GM12873 (cell line): ENCODE measurements around the gene MRGPRG.

Experiments
- TF ChIP-seq, protein P1 (sequence below): IDR thresholded peaks from 2 replicates; pipeline ENCODE4 v1.5.1; 2012; ENCODE audit warnings: low read depth, mild to moderate bottlenecking, moderate library complexity, low read length, control low read depth; ENCODE audit not compliant: insufficient read depth; ENCODE audit errors: missing control alignments

Gene MRGPRG

DNA sequence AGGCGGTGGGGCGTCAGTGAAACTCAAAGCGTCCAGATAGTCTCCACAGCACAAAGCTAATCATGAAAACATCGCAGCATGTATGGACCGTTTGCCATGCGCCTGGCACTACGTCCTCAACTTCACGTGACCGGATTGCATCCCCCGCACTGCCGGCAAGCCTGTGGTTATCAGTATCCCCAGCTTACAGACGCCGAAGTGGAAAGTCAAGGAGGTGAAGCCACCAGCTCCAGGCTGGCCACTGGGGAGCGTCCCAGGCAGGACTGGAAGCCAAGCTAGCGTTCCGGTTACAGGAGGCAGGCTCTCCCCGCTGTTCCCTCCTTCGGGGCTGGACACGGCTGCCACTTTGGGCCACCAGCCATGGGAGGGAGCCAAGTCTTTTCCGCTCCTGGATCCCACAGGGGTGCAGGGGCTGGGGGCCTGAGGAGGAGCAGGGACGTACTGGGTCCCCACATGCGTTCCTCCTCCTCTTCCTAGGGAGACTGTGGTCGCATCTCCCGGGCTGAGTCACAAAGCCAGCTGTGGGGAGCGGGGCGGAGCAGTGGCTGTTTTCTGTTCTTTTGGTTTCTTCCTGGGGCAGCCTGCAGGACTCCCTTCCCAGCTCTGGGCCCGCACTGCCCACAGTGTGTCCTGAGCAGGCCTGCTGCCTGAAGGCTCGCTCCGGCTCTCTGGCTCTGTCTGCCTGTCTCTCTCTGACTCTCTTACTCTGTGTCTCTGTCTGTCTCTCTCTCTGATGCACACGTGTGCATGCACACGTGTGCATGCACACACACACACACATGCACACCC is 49.2 kb downstream of the MRGPRG start:
- TF ChIP-seq, protein P1, sequence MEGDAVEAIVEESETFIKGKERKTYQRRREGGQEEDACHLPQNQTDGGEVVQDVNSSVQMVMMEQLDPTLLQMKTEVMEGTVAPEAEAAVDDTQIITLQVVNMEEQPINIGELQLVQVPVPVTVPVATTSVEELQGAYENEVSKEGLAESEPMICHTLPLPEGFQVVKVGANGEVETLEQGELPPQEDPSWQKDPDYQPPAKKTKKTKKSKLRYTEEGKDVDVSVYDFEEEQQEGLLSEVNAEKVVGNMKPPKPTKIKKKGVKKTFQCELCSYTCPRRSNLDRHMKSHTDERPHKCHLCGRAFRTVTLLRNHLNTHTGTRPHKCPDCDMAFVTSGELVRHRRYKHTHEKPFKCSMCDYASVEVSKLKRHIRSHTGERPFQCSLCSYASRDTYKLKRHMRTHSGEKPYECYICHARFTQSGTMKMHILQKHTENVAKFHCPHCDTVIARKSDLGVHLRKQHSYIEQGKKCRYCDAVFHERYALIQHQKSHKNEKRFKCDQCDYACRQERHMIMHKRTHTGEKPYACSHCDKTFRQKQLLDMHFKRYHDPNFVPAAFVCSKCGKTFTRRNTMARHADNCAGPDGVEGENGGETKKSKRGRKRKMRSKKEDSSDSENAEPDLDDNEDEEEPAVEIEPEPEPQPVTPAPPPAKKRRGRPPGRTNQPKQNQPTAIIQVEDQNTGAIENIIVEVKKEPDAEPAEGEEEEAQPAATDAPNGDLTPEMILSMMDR = no peak
